Loucy (cell line): Measurements from ENCODE around the gene TMEM231.

Experiments used
- EZH2phosphoT487 ChIP-seq: fragments of 200-600 bp; IDR thresholded peaks from 2 replicates; pipeline ENCODE4 v1.6.1; 2018; ENCODE audit warnings: antibody characterized with exemption, mild to moderate bottlenecking, moderate library complexity, borderline replicate concordance
- TF ChIP-seq, protein P1 (sequence below): fragments of 200-600 bp; sonication (generic); conservative IDR thresholded peaks from 2 replicates; pipeline ENCODE4 v1.5.1; 2014; ENCODE audit warnings: mild to moderate bottlenecking, antibody characterized with exemption, low read length

GRCh38 chr16:75501359-75501758 lies 54.7 kb downstream of the TMEM231 start:
- TF ChIP-seq, protein P1, sequence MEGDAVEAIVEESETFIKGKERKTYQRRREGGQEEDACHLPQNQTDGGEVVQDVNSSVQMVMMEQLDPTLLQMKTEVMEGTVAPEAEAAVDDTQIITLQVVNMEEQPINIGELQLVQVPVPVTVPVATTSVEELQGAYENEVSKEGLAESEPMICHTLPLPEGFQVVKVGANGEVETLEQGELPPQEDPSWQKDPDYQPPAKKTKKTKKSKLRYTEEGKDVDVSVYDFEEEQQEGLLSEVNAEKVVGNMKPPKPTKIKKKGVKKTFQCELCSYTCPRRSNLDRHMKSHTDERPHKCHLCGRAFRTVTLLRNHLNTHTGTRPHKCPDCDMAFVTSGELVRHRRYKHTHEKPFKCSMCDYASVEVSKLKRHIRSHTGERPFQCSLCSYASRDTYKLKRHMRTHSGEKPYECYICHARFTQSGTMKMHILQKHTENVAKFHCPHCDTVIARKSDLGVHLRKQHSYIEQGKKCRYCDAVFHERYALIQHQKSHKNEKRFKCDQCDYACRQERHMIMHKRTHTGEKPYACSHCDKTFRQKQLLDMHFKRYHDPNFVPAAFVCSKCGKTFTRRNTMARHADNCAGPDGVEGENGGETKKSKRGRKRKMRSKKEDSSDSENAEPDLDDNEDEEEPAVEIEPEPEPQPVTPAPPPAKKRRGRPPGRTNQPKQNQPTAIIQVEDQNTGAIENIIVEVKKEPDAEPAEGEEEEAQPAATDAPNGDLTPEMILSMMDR = no peak
- TF ChIP-seq EZH2phosphoT487 = no peak
